ENCODE results near the gene TBC1D22A. TPM values are rescaled to one million over a fixed set of nuclear protein-coding genes. Genes with fewer than 3 reads are reported as not detected.
A peak's percentile ranks its signal among the peaks of the same experiment; 100 is the strongest.

TBC1D22A gene
- total RNA-seq, 1 donor from 2014 or later, result 34.1 TPM

- Histone ChIP-seq H3K4me1 (no peaks in the 10 kb centered on the region), H3K9me3 (no peaks in the 10 kb centered on the region), H3K27me3 (ENCODE audit: low read depth) (no peaks in the 10 kb centered on the region), H3K27ac (no peak overlapping the region), H3K36me3 (peaks cover 7% of the 10 kb centered on the region), H3K4me3 (no peak overlapping the region)
- ATAC-seq, result no peak
- DNase-seq, result no peak
- TF ChIP-seq CTCF (IDR thresholded peaks at IDR 0.05), result no peak
- intact Hi-C loops (cut with DNase I), result no loop called here
These were observed 94.9 kb downstream of the TBC1D22A start for GRCh38 chr22:46857142-46857884.

GRCh38 chr22:46857885-46858143 lies 95.4 kb downstream of the TBC1D22A start:
- Histone ChIP-seq H3K4me1 (no peaks in the 10 kb centered on the region), H3K4me3 (no peak overlapping the region), H3K27ac (no peak overlapping the region), H3K36me3 (peaks cover 4% of the 10 kb centered on the region), H3K27me3 (ENCODE audit: low read depth) (no peaks in the 10 kb centered on the region), H3K9me3 (no peaks in the 10 kb centered on the region)
- no peak for TF ChIP-seq CTCF (IDR thresholded peaks at IDR 0.05)
- intact Hi-C loops (cut with DNase I), result no loop called here
- no peak for DNase-seq
- ATAC-seq, result no peak

- DNase-seq (no peak), ATAC-seq (no peak)
These were observed 95.8 kb downstream of the TBC1D22A start for GRCh38 chr22:46858181-46858771.

GRCh38 chr22:46860562-46860961 lies 98.1 kb downstream of the TBC1D22A start:
- no peak overlapping the region for H3K27ac ChIP-seq
- H3K4me1 ChIP-seq, result no peaks in the 10 kb centered on the region
- H3K27me3 ChIP-seq (ENCODE audit: low read depth), result no peaks in the 10 kb centered on the region
- no peaks in the 10 kb centered on the region for H3K36me3 ChIP-seq
- no peak overlapping the region for H3K4me3 ChIP-seq
- H3K9me3 ChIP-seq, result no peaks in the 10 kb centered on the region
- TF ChIP-seq CTCF (IDR thresholded peaks at IDR 0.05), result no peak
- intact Hi-C loops (cut with DNase I), result no loop called here
- no peak for DNase-seq
- no peak for ATAC-seq

More at GRCh38 chr22:46858181-46858771, 95.8 kb downstream of the TBC1D22A start:
- Histone ChIP-seq H3K36me3 (no peaks in the 10 kb centered on the region), H3K27me3 (ENCODE audit: low read depth) (no peaks in the 10 kb centered on the region), H3K27ac (no peak overlapping the region), H3K4me1 (no peaks in the 10 kb centered on the region), H3K4me3 (no peak overlapping the region), H3K9me3 (no peaks in the 10 kb centered on the region)
- intact Hi-C loops (cut with DNase I), result no loop called here
- TF ChIP-seq CTCF (IDR thresholded peaks at IDR 0.05), result no peak

- no peaks in the 10 kb centered on the region for H3K27me3 ChIP-seq (ENCODE audit: low read depth)
- H3K9me3 ChIP-seq, result no peaks in the 10 kb centered on the region
- intact Hi-C loops (cut with DNase I), result no loop called here
- no peak overlapping the region for H3K27ac ChIP-seq
- no peaks in the 10 kb centered on the region for H3K4me1 ChIP-seq
- no peak overlapping the region for H3K4me3 ChIP-seq
- peak in 1 of 2 donors; percentile 39 for ATAC-seq
- H3K36me3 ChIP-seq, result no peaks in the 10 kb centered on the region
- TF ChIP-seq CTCF (IDR thresholded peaks at IDR 0.05), result no peak
- no peak for DNase-seq
These were observed 99.3 kb downstream of the TBC1D22A start for GRCh38 chr22:46861468-46862367.

Measured in lower lobe of right lung (tissue), 2 donors.